Measurements from ENCODE around the gene C6orf52. TPM values are rescaled to one million over a fixed set of nuclear protein-coding genes. Genes with fewer than 3 reads are reported as not detected.
"Not testable (repeated sequence)": the region's sequence is repeated elsewhere in the genome, so short reads cannot be mapped to it uniquely, and the experiment has no call there.

The C6orf52 gene
- total RNA-seq (2022) (3.1 and 4.3 TPM in 2 replicates), Bru-seq, nascent RNA (percentile 53 among the genes with signal in this experiment), BruChase-seq, experiment 1, labeled RNA remaining after a 2-hour chase (percentile 39 among the genes with signal in this experiment), BruChase-seq, experiment 2, labeled RNA remaining after a 6-hour chase (percentile 39 among the genes with signal in this experiment)
- long read RNA-seq, partial matches to known transcripts: 0 of 2 reads
- long read RNA-seq, other reads (novel, unspliced or antisense): 2 of 2 reads

DNA sequence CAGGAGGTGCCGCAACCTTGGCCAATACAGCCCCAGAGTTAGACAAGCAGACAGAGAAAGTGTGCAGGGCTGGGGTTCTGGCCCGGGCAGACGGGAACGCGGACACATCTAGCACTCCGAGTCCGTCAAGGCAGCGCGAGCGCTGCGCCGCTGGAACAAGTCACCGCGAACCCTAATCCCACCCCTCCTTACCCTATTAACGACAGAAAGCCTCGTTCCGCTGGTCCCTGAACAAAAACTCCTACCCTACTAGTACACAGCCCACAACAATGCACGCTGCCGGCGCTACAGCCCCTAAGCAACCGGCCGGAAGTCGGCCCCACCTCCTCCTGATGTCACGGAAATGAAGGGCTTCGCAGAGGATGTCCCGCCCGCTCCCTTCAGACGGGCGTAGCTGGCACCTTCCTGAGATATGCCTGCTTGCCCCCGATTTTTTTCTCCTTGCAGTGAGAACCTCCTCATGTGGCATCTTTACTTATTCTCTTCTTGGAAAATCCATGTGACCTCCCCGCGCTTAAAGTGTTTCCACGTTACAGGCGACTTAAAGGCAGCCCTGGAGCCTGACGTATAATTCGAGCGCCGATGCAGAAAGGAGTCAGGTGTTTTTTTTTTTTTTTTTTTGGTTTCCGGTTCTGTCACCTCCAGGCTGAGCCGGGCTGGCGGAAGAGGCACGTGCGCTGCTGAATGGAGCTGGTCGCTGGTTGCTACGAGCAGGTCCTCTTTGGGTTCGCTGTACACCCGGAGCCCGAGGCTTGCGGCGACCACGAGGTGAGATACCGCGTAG, at the start of gene C6orf52, which contains the start of gene PAK1IP1:
C6orf52 (minus strand) TSS at position 315 of the 784 bp plus-strand sequence. CDS start 7,066 bp downstream, outside the sequence.
PAK1IP1 (plus strand) TSS at position 671 of the 784 bp plus-strand sequence; CDS start at position 685, 14 bp downstream.
- ChIA-PET POLR2A (interaction anchor here (0.5 to 1.5 kb wide), 18 partner anchors 28 to 1856 kb away, joined by 3 to 21 read pairs (median 5); partner anchors contain the start of genes TMEM14B and TMEM14C), CTCF (interaction anchor here (0.6 to 1.1 kb wide), 7 partner anchors 19 to 127 kb away, joined by 3 to 7 read pairs (median 4); partner anchors contain the start of gene TMEM14C)
- TSS peak; percentile 80 for BruUV-seq (replicated peaks)
- no peaks in the 10 kb centered on the region for H3K36me3 ChIP-seq (ENCODE audit: control insufficient read depth, insufficient read depth, low read length)
- peaks cover 7% of the 10 kb centered on the region; the same call in 1 of the 2 replicates for H3K4me1 ChIP-seq
- Mint-ChIP-seq H3K27me3 (ENCODE audit: insufficient read depth, unreplicated experiment) (no peaks in the 10 kb centered on the region), H3K36me3 (ENCODE audit: insufficient read depth, unreplicated experiment) (peaks cover 28% of the 10 kb centered on the region), H3K4me3 (ENCODE audit: unreplicated experiment) (peak within 1 kb of the TSS; percentile 86), H3K9me3 (ENCODE audit: unreplicated experiment) (no peaks in the 10 kb centered on the region), H3K27ac (ENCODE audit: unreplicated experiment) (peak within 1 kb of the TSS; percentile 99), H3K4me1 (ENCODE audit: low read depth, unreplicated experiment) (no peaks in the 10 kb centered on the region)
- H3K4me3 ChIP-seq (ENCODE audit: low read depth, low read length): peak within 1 kb of the TSS; percentile 46
- intact Hi-C loops (cut with micrococcal nuclease; ENCODE audit: unreplicated experiment): loop anchor here (1.0 to 10.0 kb wide), 5 partner anchors 28 to 184 kb away; partner anchors contain the start of gene TMEM14B
- TF ChIP-seq, protein P1, sequence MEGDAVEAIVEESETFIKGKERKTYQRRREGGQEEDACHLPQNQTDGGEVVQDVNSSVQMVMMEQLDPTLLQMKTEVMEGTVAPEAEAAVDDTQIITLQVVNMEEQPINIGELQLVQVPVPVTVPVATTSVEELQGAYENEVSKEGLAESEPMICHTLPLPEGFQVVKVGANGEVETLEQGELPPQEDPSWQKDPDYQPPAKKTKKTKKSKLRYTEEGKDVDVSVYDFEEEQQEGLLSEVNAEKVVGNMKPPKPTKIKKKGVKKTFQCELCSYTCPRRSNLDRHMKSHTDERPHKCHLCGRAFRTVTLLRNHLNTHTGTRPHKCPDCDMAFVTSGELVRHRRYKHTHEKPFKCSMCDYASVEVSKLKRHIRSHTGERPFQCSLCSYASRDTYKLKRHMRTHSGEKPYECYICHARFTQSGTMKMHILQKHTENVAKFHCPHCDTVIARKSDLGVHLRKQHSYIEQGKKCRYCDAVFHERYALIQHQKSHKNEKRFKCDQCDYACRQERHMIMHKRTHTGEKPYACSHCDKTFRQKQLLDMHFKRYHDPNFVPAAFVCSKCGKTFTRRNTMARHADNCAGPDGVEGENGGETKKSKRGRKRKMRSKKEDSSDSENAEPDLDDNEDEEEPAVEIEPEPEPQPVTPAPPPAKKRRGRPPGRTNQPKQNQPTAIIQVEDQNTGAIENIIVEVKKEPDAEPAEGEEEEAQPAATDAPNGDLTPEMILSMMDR (IDR thresholded peaks at IDR 0.05; ENCODE audit: insufficient read depth in 1 of 2, low read depth in 1 of 2, low read length in 1 of 2, severe bottlenecking in 1 of 2, unreplicated experiment in 1 of 2): no peak
- no peaks in the 10 kb centered on the region for H3K27me3 ChIP-seq (replicated peaks; ENCODE audit: control insufficient read depth, insufficient read depth, low read length)
- H3K9me3 ChIP-seq: no peaks in the 10 kb centered on the region
- DNase-seq: peak; percentile 93

DNA sequence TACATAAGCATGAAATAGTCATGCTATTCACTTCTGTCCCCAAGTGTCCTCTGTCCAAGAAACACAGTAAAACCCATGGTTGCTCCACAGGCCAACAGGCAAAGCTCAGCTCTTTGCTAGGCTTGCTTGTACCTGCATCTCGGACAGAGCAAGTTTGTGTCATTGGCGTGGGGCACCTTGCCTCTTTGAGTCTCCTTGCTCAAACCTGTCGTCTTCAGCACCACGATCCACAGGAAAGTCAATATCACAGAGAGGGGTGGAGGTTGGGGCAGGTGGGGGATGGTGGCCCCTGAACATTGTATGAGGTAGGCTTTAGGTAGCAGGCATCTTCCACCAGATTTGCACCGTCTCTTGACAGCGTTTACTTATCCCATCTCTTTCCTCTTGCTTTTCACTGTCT, 49.1 kb upstream of the C6orf52 start:
- Mint-ChIP-seq H3K4me1 (ENCODE audit: low read depth, unreplicated experiment) (peaks cover 8% of the 10 kb centered on the region), H3K9me3 (ENCODE audit: unreplicated experiment) (no peaks in the 10 kb centered on the region), H3K36me3 (ENCODE audit: insufficient read depth, unreplicated experiment) (peaks cover 9% of the 10 kb centered on the region), H3K4me3 (ENCODE audit: unreplicated experiment) (no peak overlapping the region), H3K27me3 (ENCODE audit: insufficient read depth, unreplicated experiment) (no peaks in the 10 kb centered on the region), H3K27ac (ENCODE audit: unreplicated experiment) (no peak overlapping the region)
- H3K27me3 ChIP-seq (replicated peaks; ENCODE audit: control insufficient read depth, insufficient read depth, low read length): no peaks in the 10 kb centered on the region
- peaks cover 2% of the 10 kb centered on the region for H3K4me1 ChIP-seq
- DNase-seq: no peak
- BruUV-seq (replicated peaks): no TSS peak
- no peak overlapping the region for H3K4me3 ChIP-seq (ENCODE audit: low read depth, low read length)
- POLR2A ChIA-PET: no interaction called here
- no peaks in the 10 kb centered on the region for H3K9me3 ChIP-seq
- TF ChIP-seq, protein P1 (IDR thresholded peaks at IDR 0.05; ENCODE audit: insufficient read depth in 1 of 2, low read depth in 1 of 2, low read length in 1 of 2, severe bottlenecking in 1 of 2, unreplicated experiment in 1 of 2): no peak
- no peaks in the 10 kb centered on the region for H3K36me3 ChIP-seq (ENCODE audit: control insufficient read depth, insufficient read depth, low read length)
- CTCF ChIA-PET: no interaction called here
- intact Hi-C loops (cut with micrococcal nuclease; ENCODE audit: unreplicated experiment): no loop called here

DNA sequence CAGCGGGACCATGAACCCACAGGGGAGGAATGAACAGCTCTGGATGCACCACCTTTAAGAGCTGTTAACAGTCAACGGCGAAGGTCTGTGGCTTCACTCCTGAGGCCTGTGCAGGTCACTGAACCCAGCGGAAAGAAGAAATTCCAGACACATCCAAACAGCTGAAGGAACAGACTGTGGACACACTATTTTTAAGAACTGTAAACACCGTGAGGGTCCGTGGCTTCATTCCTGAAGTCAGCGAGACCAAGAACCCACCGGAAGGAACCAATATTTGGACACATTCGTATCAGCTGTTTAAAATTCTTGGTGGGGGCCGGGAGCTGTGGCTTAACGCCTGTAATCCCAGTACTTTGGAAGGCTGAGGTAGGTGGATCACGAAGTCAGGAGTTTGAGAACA, 47.8 kb upstream of the C6orf52 start:
- Mint-ChIP-seq H3K36me3 (ENCODE audit: insufficient read depth, unreplicated experiment) (peaks cover 3% of the 10 kb centered on the region), H3K27ac (ENCODE audit: unreplicated experiment) (no peak overlapping the region), H3K27me3 (ENCODE audit: insufficient read depth, unreplicated experiment) (no peaks in the 10 kb centered on the region), H3K9me3 (ENCODE audit: unreplicated experiment) (no peaks in the 10 kb centered on the region), H3K4me3 (ENCODE audit: unreplicated experiment) (no peak overlapping the region), H3K4me1 (ENCODE audit: low read depth, unreplicated experiment) (peaks cover 8% of the 10 kb centered on the region)
- BruUV-seq (replicated peaks): no TSS peak
- Histone ChIP-seq H3K9me3 (no peaks in the 10 kb centered on the region), H3K27me3 (replicated peaks; ENCODE audit: control insufficient read depth, insufficient read depth, low read length) (no peaks in the 10 kb centered on the region), H3K4me3 (ENCODE audit: low read depth, low read length) (no peak overlapping the region), H3K36me3 (ENCODE audit: control insufficient read depth, insufficient read depth, low read length) (no peaks in the 10 kb centered on the region), H3K4me1 (no peaks in the 10 kb centered on the region; the same call in 1 of the 2 replicates)
- TF ChIP-seq, protein P1 (IDR thresholded peaks at IDR 0.05; ENCODE audit: insufficient read depth in 1 of 2, low read depth in 1 of 2, low read length in 1 of 2, severe bottlenecking in 1 of 2, unreplicated experiment in 1 of 2): no peak
- ChIA-PET CTCF (no interaction called here), POLR2A (no interaction called here)
- intact Hi-C loops (cut with micrococcal nuclease; ENCODE audit: unreplicated experiment): no loop called here
- DNase-seq: no peak

DNA sequence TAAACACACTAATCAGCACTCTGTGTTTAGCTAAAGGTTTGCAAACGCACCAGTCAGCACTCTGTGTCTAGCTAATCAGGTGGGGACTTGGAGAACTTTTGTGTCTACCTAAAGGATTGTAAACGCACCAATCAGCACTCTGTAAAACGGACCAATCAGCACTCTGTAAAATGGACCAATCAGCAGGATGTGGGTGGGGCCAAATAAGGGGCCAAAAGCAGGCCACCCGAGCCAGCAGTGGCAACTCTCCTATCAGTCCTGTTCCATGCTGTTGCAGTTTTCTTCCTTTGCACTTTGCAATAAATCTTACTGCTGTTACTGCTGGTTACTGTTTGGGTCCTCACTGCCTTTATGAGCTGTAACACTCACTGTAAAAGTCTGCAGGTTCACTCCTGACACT, 47.2 kb upstream of the C6orf52 start:
- H3K4me1 Mint-ChIP-seq (ENCODE audit: low read depth, unreplicated experiment); H3K4me3 ChIP-seq (ENCODE audit: low read depth, low read length); POLR2A ChIA-PET; H3K27ac Mint-ChIP-seq (ENCODE audit: unreplicated experiment); BruUV-seq (replicated peaks); H3K9me3 ChIP-seq; H3K36me3 Mint-ChIP-seq (ENCODE audit: insufficient read depth, unreplicated experiment); H3K9me3 Mint-ChIP-seq (ENCODE audit: unreplicated experiment); H3K36me3 ChIP-seq (ENCODE audit: control insufficient read depth, insufficient read depth, low read length); intact Hi-C loops (cut with micrococcal nuclease; ENCODE audit: unreplicated experiment); CTCF ChIA-PET; H3K27me3 ChIP-seq (replicated peaks; ENCODE audit: control insufficient read depth, insufficient read depth, low read length); H3K27me3 Mint-ChIP-seq (ENCODE audit: insufficient read depth, unreplicated experiment); H3K4me3 Mint-ChIP-seq (ENCODE audit: unreplicated experiment); H3K4me1 ChIP-seq; DNase-seq: not testable (repeated sequence)
